ENCODE results near the gene RNF212B. TPM values are rescaled to one million over a fixed set of nuclear protein-coding genes. Genes with fewer than 3 reads are reported as not detected.

Gene RNF212B
- total and polyA plus RNA-seq, 2 of the 13 experiments (the other 11 are each of a cell fraction or from before 2014, with no cell fraction given) = 0.05 TPM; not detected in 1

- TF ChIP-seq ZBTB25 (CRISPR knock-in tag; IDR thresholded peaks at IDR 0.05) (peak; percentile 70), ZNF512B (CRISPR knock-in tag; IDR thresholded peaks at IDR 0.05; ENCODE audit: borderline replicate concordance) (peak; percentile 90; the same call in 1 of the 2 replicates), ZNF737 (CRISPR knock-in tag; IDR thresholded peaks at IDR 0.05; ENCODE audit: borderline replicate concordance) (no peak), DDIT3 (CRISPR knock-in tag; IDR thresholded peaks at IDR 0.05) (no peak), HNRNPL (IDR thresholded peaks at IDR 0.05; ENCODE audit: low read depth, low read length) (peak; percentile 15; the same call in 1 of the 2 replicates), USF2 (IDR thresholded peaks at IDR 0.05; ENCODE audit: low read depth, low read length) (no peak), USF2 (CRISPR knock-in tag; IDR thresholded peaks at IDR 0.05; ENCODE audit: borderline replicate concordance) (no peak), MTA1 (CRISPR knock-in tag; IDR thresholded peaks at IDR 0.05; ENCODE audit: borderline replicate concordance) (no peak), MTF1 (CRISPR knock-in tag; IDR thresholded peaks at IDR 0.05) (0 out of 2 replicates have a peak, but pooled peaks have one; percentile 58), SNRNP70 (IDR thresholded peaks at IDR 0.05; ENCODE audit: low read depth, low read length) (peak; percentile 84; the same call in 1 of the 2 replicates), ZNF253 (CRISPR knock-in tag; IDR thresholded peaks at IDR 0.05; ENCODE audit: borderline replicate concordance) (no peak), FOXK1 (CRISPR knock-in tag; IDR thresholded peaks at IDR 0.05; ENCODE audit: borderline replicate concordance, low read depth) (no peak), GLI4 (CRISPR knock-in tag; IDR thresholded peaks at IDR 0.05; ENCODE audit: borderline replicate concordance) (no peak), ZNF460 (CRISPR knock-in tag; IDR thresholded peaks at IDR 0.05; ENCODE audit: borderline replicate concordance) (no peak), ZNF572 (CRISPR knock-in tag; IDR thresholded peaks at IDR 0.05) (0 out of 2 replicates have a peak, but pooled peaks have one; percentile 58), RFX3 (CRISPR knock-in tag; IDR thresholded peaks at IDR 0.05) (no peak), TRAFD1 (CRISPR knock-in tag; IDR thresholded peaks at IDR 0.05; ENCODE audit: borderline replicate concordance) (no peak), NKX3-1 (CRISPR knock-in tag; IDR thresholded peaks at IDR 0.05) (peak; percentile 70), REL (CRISPR knock-in tag; conservative IDR thresholded peaks at IDR 0.05) (no peak; the same call in 1 of the 2 replicates)
These were observed 84.1 kb downstream of the RNF212B start (continued) for GRCh38 chr14:23321572-23322547.

Measured in HepG2 (cell line).